Activated CD8-positive, alpha-beta T cell treated with anti-CD3 and anti-CD28 coated beads, Interleukin-2, amount 10 ng/mL, durations not matched to agents 7 days and 5 days (primary cell): Measurements from ENCODE around the gene LRWD1. TPM values are rescaled to one million over a fixed set of nuclear protein-coding genes. Genes with fewer than 3 reads are reported as not detected.

Experiments used
- ATAC-seq: fragments of 150-1000 bp; cut with Tn5 transposase; one replicate; pipeline ENCODE4 v1.10.0; 2021; ENCODE audit warnings: moderate library complexity
- CTCF ChIA-PET: fragments of 350-600 bp; sonication (Branson Sonifier 250); formaldehyde crosslinking; loops from one replicate; lab custom pipeline; 2021; ENCODE audit warnings: antibody characterized with exemption; lab: Charles Lee
- POLR2A ChIA-PET: fragments of 350-600 bp; sonication (Branson Sonifier 250); formaldehyde crosslinking; loops from one replicate; lab custom pipeline; 2021; ENCODE audit warnings: antibody characterized with exemption; lab: Charles Lee
- DNase-seq: peaks from one replicate; pipeline ENCODE4 v3.0.0-alpha.2; 2020
- H3K27ac Mint-ChIP-seq: one replicate; pipeline ENCODE4 v1.8.0; 2021; ENCODE audit warnings: mild to moderate bottlenecking, mixed read lengths
- H3K27me3 Mint-ChIP-seq: one replicate; pipeline ENCODE4 v1.8.0; 2021; ENCODE audit warnings: low read depth, mixed read lengths
- H3K36me3 Mint-ChIP-seq: one replicate; pipeline ENCODE4 v1.8.0; 2021; ENCODE audit warnings: low read depth, mixed read lengths
- H3K4me1 Mint-ChIP-seq: one replicate; pipeline ENCODE4 v1.8.0; 2021; ENCODE audit warnings: low read depth, mixed read lengths
- H3K4me3 Mint-ChIP-seq: one replicate; pipeline ENCODE4 v1.8.0; 2021; ENCODE audit warnings: mild to moderate bottlenecking, mixed read lengths
- H3K9me3 Mint-ChIP-seq: one replicate; pipeline ENCODE4 v1.8.0; 2022; ENCODE audit warnings: mixed read lengths; ENCODE audit not compliant: insufficient read depth
- total RNA-seq, 2 experiments: library from RNA; stranded (reverse); gene quantifications; one replicate each; pipeline ENCODE4 v1.2.3, GENCODE V29; 2021

LRWD1 gene
- total RNA-seq, 2 experiments from 2014 or later: 16.7 to 21.7 TPM

- peaks cover 80% of the 10 kb centered on the region for H3K4me1 Mint-ChIP-seq
- peak overlapping the region; percentile 99 for H3K27ac Mint-ChIP-seq
- H3K27me3 Mint-ChIP-seq: no peaks in the 10 kb centered on the region
- ATAC-seq: peak; percentile 71
- no peaks in the 10 kb centered on the region for H3K9me3 Mint-ChIP-seq
- peaks cover 51% of the 10 kb centered on the region for H3K36me3 Mint-ChIP-seq
- POLR2A ChIA-PET: interaction anchor here (0.6 to 3.7 kb wide), 10 partner anchors 8 to 1730 kb away, joined by 3 to 124 read pairs (median 8); partner anchors contain the start of genes ORAI2 and PRKRIP1
- CTCF ChIA-PET: interaction anchor here (1.0 to 4.6 kb wide), 8 partner anchors 8 to 24 kb away, joined by 3 to 49 read pairs (median 7); no protein-coding TSS in a partner anchor
- H3K4me3 Mint-ChIP-seq: peak overlapping the region; percentile 79
- peak; percentile 79 for DNase-seq
Observed at GRCh38 chr7:102426268-102427018, 38.3 kb upstream of the LRWD1 start.

DNA sequence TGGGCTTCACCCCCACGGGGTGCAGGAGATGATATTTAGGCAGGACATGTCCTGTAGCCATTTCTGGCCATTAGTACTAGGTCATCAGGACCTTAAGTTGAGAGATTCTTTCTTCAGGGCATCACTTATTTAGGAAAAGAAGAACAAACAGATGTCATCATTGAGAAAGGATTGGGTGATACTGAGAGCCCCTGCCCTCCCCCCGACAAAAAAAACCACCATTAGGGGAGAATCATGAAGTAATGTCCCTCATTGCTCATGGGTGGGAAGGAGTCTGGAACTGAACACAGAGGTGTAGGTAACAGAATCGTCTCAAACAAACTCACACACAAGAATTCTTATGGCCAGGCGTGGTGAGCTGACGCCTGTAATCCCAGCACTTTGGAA is 37.8 kb upstream of the LRWD1 start:
- Mint-ChIP-seq H3K27me3 (no peaks in the 10 kb centered on the region), H3K27ac (peak overlapping the region; percentile 99), H3K4me3 (peak overlapping the region; percentile 79), H3K9me3 (no peaks in the 10 kb centered on the region), H3K4me1 (peaks cover 82% of the 10 kb centered on the region), H3K36me3 (peaks cover 47% of the 10 kb centered on the region)
- ChIA-PET POLR2A (interaction anchor here (0.7 to 3.7 kb wide), 6 partner anchors 10 to 40 kb away, joined by 3 to 124 read pairs (median 17); no protein-coding TSS in a partner anchor), CTCF (interaction anchor here (1.3 to 4.6 kb wide), 5 partner anchors 10 to 24 kb away, joined by 4 to 49 read pairs (median 19); no protein-coding TSS in a partner anchor)
- no peak for DNase-seq
- no peak for ATAC-seq

- ATAC-seq: no peak
- no peaks in the 10 kb centered on the region for H3K27me3 Mint-ChIP-seq
- peaks cover 86% of the 10 kb centered on the region for H3K4me1 Mint-ChIP-seq
- no peak for DNase-seq
- no peaks in the 10 kb centered on the region for H3K9me3 Mint-ChIP-seq
- POLR2A ChIA-PET: interaction anchor here (0.6 to 1.8 kb wide), 3 partner anchors 12 to 28 kb away, joined by 4 to 6 read pairs (median 4); no protein-coding TSS in a partner anchor
- H3K4me3 Mint-ChIP-seq: no peak overlapping the region
- peak overlapping the region; percentile 76 for H3K27ac Mint-ChIP-seq
- CTCF ChIA-PET: interaction anchor here (1.2 kb wide), 1 partner anchor 17 kb away, joined by 6 read pairs; no protein-coding TSS in a partner anchor
- peaks cover 46% of the 10 kb centered on the region for H3K36me3 Mint-ChIP-seq
Observed at GRCh38 chr7:102429141-102429899, 35.5 kb upstream of the LRWD1 start.

GRCh38 chr7:102431617-102432298 is 33.0 kb upstream of the LRWD1 start:
- peak; percentile 64 for DNase-seq
- Mint-ChIP-seq H3K36me3 (peaks cover 42% of the 10 kb centered on the region), H3K27ac (peak overlapping the region; percentile 89), H3K9me3 (no peaks in the 10 kb centered on the region), H3K4me3 (peak overlapping the region; percentile 73), H3K4me1 (peaks cover 81% of the 10 kb centered on the region), H3K27me3 (no peaks in the 10 kb centered on the region)
- ATAC-seq: peak; percentile 41
- ChIA-PET POLR2A (interaction anchor here (0.5 to 1.6 kb wide), 3 partner anchors 7 to 19 kb away, joined by 3 to 4 read pairs (median 4); no protein-coding TSS in a partner anchor), CTCF (interaction anchor here (1.0 to 7.5 kb wide), 4 partner anchors 11 to 27 kb away, joined by 3 to 43 read pairs (median 6); no protein-coding TSS in a partner anchor)

GRCh38 chr7:102432442-102433218 is 32.2 kb upstream of the LRWD1 start:
- peak overlapping the region; percentile 73 for H3K4me3 Mint-ChIP-seq
- POLR2A ChIA-PET: interaction anchor here (0.5 to 1.6 kb wide), 4 partner anchors 17 to 32 kb away, joined by 3 to 5 read pairs (median 4); partner anchors contain the start of genes ALKBH4 and LRWD1
- peak; percentile 34 for ATAC-seq
- H3K36me3 Mint-ChIP-seq: peaks cover 37% of the 10 kb centered on the region
- H3K9me3 Mint-ChIP-seq: no peaks in the 10 kb centered on the region
- no peaks in the 10 kb centered on the region for H3K27me3 Mint-ChIP-seq
- peaks cover 76% of the 10 kb centered on the region for H3K4me1 Mint-ChIP-seq
- peak; percentile 28 for DNase-seq
- CTCF ChIA-PET: interaction anchor here (1.0 to 7.5 kb wide), 5 partner anchors 12 to 28 kb away, joined by 3 to 43 read pairs (median 9); no protein-coding TSS in a partner anchor
- peak overlapping the region; percentile 87 for H3K27ac Mint-ChIP-seq

DNA sequence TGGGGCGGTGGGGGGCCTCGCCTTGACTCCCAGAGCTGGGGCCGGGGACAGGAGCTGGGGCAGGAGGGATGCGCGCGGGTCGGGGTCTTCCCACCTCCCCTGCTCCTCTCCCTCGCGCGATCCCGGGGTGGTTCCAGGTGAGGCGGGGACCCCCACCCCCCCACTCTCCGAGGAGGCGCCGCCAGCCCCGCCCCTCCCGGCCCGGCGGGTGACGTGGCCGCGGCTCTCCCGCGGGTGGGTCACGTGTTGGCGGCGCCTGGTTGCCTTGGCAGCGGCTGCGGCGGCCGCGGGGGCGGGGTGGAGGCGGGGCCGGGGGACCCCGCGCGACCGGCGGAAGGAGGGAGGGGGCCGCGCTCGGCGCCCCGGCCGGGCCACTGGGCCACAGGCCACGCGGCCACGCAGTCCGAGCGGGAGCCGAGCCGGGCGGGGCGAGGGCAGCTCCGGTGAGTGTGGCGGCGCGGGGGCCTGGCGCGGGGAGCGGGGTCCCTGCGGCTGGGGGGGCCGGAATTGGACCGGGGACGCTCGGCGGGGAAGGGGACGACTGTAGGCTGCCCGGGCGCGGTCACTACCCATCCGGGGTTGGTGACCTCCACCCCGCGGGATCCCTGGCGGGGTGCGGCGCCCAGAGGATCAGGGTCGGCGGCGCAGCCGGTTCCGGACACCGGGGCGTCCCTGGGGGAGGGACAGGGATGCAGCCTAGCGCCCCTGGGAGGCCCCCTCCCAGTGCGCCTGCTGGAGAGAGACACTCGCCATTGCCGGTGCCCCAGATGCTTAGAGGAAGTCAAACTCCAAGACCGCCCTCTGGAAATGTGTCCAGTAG is 31.4 kb upstream of the LRWD1 start, which contains the start of gene ORAI2:
TSS of gene ORAI2 (plus strand) at position 357 of the 820 bp plus-strand sequence. CDS start 5,382 bp downstream, outside the sequence.
- Mint-ChIP-seq H3K27me3 (no peaks in the 10 kb centered on the region), H3K4me3 (peak within 1 kb of the TSS; percentile 88), H3K27ac (peak within 1 kb of the TSS; percentile 87), H3K4me1 (peaks cover 68% of the 10 kb centered on the region), H3K9me3 (no peaks in the 10 kb centered on the region), H3K36me3 (peaks cover 31% of the 10 kb centered on the region)
- peak; percentile 88 for DNase-seq
- ChIA-PET CTCF (interaction anchor here (0.7 to 7.5 kb wide), 6 partner anchors 8 to 29 kb away, joined by 3 to 43 read pairs (median 8); no protein-coding TSS in a partner anchor), POLR2A (interaction anchor here (0.7 to 1.6 kb wide), 7 partner anchors 8 to 37 kb away, joined by 3 to 6 read pairs (median 5); partner anchors contain the start of genes ALKBH4, LRWD1 and PRKRIP1)
- peak; percentile 71 for ATAC-seq

DNA sequence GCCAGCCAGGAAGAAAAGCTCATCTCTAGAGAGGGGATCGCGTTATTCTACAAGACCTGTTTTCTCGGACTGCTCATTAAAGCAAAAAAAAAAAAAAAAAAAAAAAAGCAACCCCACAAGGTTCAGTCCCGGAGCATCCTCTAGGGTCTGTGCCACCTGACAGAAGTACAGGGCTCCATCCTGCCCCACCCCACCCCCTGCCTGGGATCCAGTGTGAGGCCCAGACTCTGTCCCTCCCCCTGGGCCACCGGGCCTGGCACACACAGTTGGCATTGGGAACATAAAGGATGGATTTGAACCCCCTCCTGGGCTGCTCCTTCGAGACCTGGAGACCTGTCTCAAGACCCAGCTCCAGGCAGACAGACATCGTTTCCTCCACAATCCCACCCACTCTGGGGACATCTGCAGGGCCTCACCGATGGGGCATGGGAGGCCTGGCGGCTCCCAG is 30.7 kb upstream of the LRWD1 start:
- DNase-seq (peak; percentile 47), ATAC-seq (peak; percentile 22)
- H3K27ac Mint-ChIP-seq: peak overlapping the region; percentile 86
- peaks cover 65% of the 10 kb centered on the region for H3K4me1 Mint-ChIP-seq
- H3K9me3 Mint-ChIP-seq: no peaks in the 10 kb centered on the region
- no peaks in the 10 kb centered on the region for H3K27me3 Mint-ChIP-seq
- H3K36me3 Mint-ChIP-seq: peaks cover 36% of the 10 kb centered on the region
- ChIA-PET CTCF (interaction anchor here (0.7 to 7.5 kb wide), 5 partner anchors 8 to 30 kb away, joined by 3 to 43 read pairs (median 8); no protein-coding TSS in a partner anchor), POLR2A (interaction anchor here (1.0 to 1.5 kb wide), 5 partner anchors 8 to 38 kb away, joined by 3 to 6 read pairs (median 5); partner anchors contain the start of gene PRKRIP1)
- peak overlapping the region; percentile 88 for H3K4me3 Mint-ChIP-seq

DNA sequence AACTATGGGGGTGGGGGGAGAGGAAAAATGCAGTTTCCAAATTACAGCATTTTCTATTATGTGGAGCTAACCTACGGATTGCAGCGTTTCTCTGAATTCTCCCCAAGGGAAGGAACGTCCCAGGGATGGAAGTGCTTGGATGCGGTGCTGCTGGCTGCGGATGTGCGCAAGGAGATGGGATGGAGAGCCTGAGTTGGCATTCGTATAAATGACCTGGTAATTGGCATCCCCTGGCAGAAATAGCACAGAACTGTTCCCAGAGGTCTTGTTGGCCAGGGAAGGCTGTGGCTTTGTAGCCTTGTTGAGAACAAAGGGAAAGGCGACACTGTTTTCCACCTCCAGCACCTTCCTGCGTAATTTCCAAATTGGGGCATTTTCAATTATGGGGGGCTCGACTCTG is 28.7 kb upstream of the LRWD1 start:
- POLR2A ChIA-PET: interaction anchor here (4.3 kb wide), 1 partner anchor 10 kb away, joined by 21 read pairs; no protein-coding TSS in a partner anchor
- no peak overlapping the region for H3K4me3 Mint-ChIP-seq

More for the DNA sequence above, 28.7 kb upstream of the LRWD1 start:
- CTCF ChIA-PET: interaction anchor here (1.3 to 7.5 kb wide), 3 partner anchors 10 to 32 kb away, joined by 6 to 43 read pairs (median 33); no protein-coding TSS in a partner anchor
- no peak overlapping the region for H3K27ac Mint-ChIP-seq
- H3K27me3 Mint-ChIP-seq: no peaks in the 10 kb centered on the region
- ATAC-seq: no peak
- peaks cover 35% of the 10 kb centered on the region for H3K36me3 Mint-ChIP-seq
- no peak for DNase-seq
- peaks cover 44% of the 10 kb centered on the region for H3K4me1 Mint-ChIP-seq
- no peaks in the 10 kb centered on the region for H3K9me3 Mint-ChIP-seq
